SW 1271 (cell line): ENCODE data around the gene PLCG1.
A peak's percentile ranks its signal among the peaks of the same experiment; 100 is the strongest.
"Not testable (repeated sequence)": the region's sequence is repeated elsewhere in the genome, so short reads cannot be mapped to it uniquely, and the experiment has no call there.

ENCODE experiments used
- DNase-seq, 2 experiments: peaks; one replicate each; lab custom pipeline; 2025; lab: John Stamatoyannopoulos, UW

PLCG1 gene

GRCh38 chr20:41136680-41137613 is at the start of gene PLCG1:
PLCG1 (plus strand) TSS chr20:41137543; CDS start chr20:41137642, 99 bp downstream.
- DNase-seq, result peak in 1 of 2 experiments; percentile 71

GRCh38 chr20:41087777-41088176 is 49.6 kb upstream of the PLCG1 start:
- DNase-seq, result no peak

- no peak for DNase-seq
These were observed 47.8 kb upstream of the PLCG1 start for GRCh38 chr20:41089555-41089954.

GRCh38 chr20:41091927-41092326 is 45.4 kb upstream of the PLCG1 start:
- no peak for DNase-seq

- DNase-seq, result no peak
These were observed 42.8 kb upstream of the PLCG1 start for GRCh38 chr20:41094353-41095055.

- DNase-seq, result peak in 1 of 2 experiments; percentile 61
These were observed 42.0 kb upstream of the PLCG1 start for GRCh38 chr20:41095110-41095969.

- no peak for DNase-seq
These were observed 38.6 kb upstream of the PLCG1 start for GRCh38 chr20:41098703-41099250.

- no peak for DNase-seq
These were observed 37.3 kb upstream of the PLCG1 start for GRCh38 chr20:41100001-41100480.

GRCh38 chr20:41101660-41102059 is 35.7 kb upstream of the PLCG1 start:
- no peak for DNase-seq

GRCh38 chr20:41108531-41108930 is 28.8 kb upstream of the PLCG1 start:
- no peak for DNase-seq

GRCh38 chr20:41110012-41110411 is 27.3 kb upstream of the PLCG1 start:
- DNase-seq, result no peak

GRCh38 chr20:41110930-41111577 is 26.3 kb upstream of the PLCG1 start:
- DNase-seq, result no peak

- DNase-seq, result no peak
These were observed 25.8 kb upstream of the PLCG1 start for GRCh38 chr20:41111578-41111951.

GRCh38 chr20:41116282-41116956 is 20.9 kb upstream of the PLCG1 start:
- no peak for DNase-seq

GRCh38 chr20:41118159-41118558 is 19.2 kb upstream of the PLCG1 start:
- DNase-seq, result not testable (repeated sequence)

- no peak for DNase-seq
These were observed 18.7 kb upstream of the PLCG1 start for GRCh38 chr20:41118632-41119031.

- no peak for DNase-seq
These were observed 17.5 kb upstream of the PLCG1 start for GRCh38 chr20:41119614-41120561.

- no peak for DNase-seq
These were observed 15.9 kb upstream of the PLCG1 start for GRCh38 chr20:41121399-41121798.

GRCh38 chr20:41123631-41124030 is 13.7 kb upstream of the PLCG1 start:
- DNase-seq, result no peak
